HCT116 (cell line): ENCODE results near the gene DOCK11.

Experiments
- ATF3 ChIP-seq: IDR thresholded peaks from 2 replicates; pipeline ENCODE4 v1.6.1; 2012
- CBX3 ChIP-seq: IDR thresholded peaks from 2 replicates; pipeline ENCODE4 v1.6.1; 2012; ENCODE audit warnings: low read depth
- EGR1 ChIP-seq: IDR thresholded peaks from 2 replicates; pipeline ENCODE4 v1.6.1; 2012; ENCODE audit warnings: low read depth
- EZH2 ChIP-seq: fragments of 200-600 bp; sonication (generic); IDR thresholded peaks from 2 replicates; pipeline ENCODE4 v1.6.1; 2017; ENCODE audit warnings: antibody characterized with exemption, mixed run types
- EZH2phosphoT487 ChIP-seq: fragments of 200-600 bp; IDR thresholded peaks from 2 replicates; pipeline ENCODE4 v1.6.1; 2018; ENCODE audit warnings: antibody characterized with exemption, borderline replicate concordance
- POLR2A ChIP-seq: IDR thresholded peaks from 2 replicates; pipeline ENCODE4 v1.7.0; 2011; ENCODE audit warnings: borderline replicate concordance; ENCODE audit not compliant: insufficient read depth, insufficient read length; ENCODE audit errors: extremely low read depth
- POLR2AphosphoS5 ChIP-seq: IDR thresholded peaks from 2 replicates; pipeline ENCODE4 v1.6.1; 2011; ENCODE audit warnings: mild to moderate bottlenecking, low read depth, low read length, moderate library complexity
- RAD21 ChIP-seq: IDR thresholded peaks from 2 replicates; pipeline ENCODE4 v1.6.1; 2012; ENCODE audit warnings: low read depth, mild to moderate bottlenecking
- SP1 ChIP-seq: IDR thresholded peaks from 2 replicates; pipeline ENCODE4 v1.6.1; 2012; ENCODE audit warnings: low read depth
- SRF ChIP-seq: IDR thresholded peaks from 2 replicates; pipeline ENCODE4 v1.6.1; 2012; ENCODE audit warnings: low read depth
- YY1 ChIP-seq: IDR thresholded peaks from 2 replicates; pipeline ENCODE4 v1.6.1; 2011; ENCODE audit warnings: low read length, low read depth, moderate library complexity, mild to moderate bottlenecking; ENCODE audit not compliant: insufficient replicate concordance; ENCODE audit errors: extremely low read depth
- ZNF274 ChIP-seq: fragments of 200-500 bp; sonication (Bioruptor generic); IDR thresholded peaks from 2 replicates; pipeline ENCODE4 v1.6.1; 2014; ENCODE audit warnings: mild to moderate bottlenecking, low read depth, low read length, inconsistent platforms
- TF ChIP-seq, protein P1 (sequence below), 3 experiments: fragments of 200-600 bp in 1 of 3; sonication (generic) in 1 of 3; IDR thresholded peaks in 2 of 3; conservative IDR thresholded peaks in 1 of 3; 2 replicates each; pipeline ENCODE4 v1.5.1; 2012 to 2017; ENCODE audit warnings: low read depth in 2 of 3, low read length in 2 of 3, antibody characterized with exemption in 1 of 3, borderline replicate concordance in 1 of 3, control low read depth in 1 of 3, mild to moderate bottlenecking in 1 of 3, mixed read lengths in 1 of 3, mixed run types in 1 of 3, moderate library complexity in 1 of 3; ENCODE audit not compliant: insufficient read depth in 1 of 3

- TF ChIP-seq POLR2AphosphoS5 (no peak), RAD21 (no peak), YY1 (no peak), EGR1 (no peak), POLR2A (no peak), EZH2 (no peak), SP1 (no peak), ZNF274 (no peak), EZH2phosphoT487 (no peak), ATF3 (no peak), SRF (no peak), CBX3 (no peak)
- TF ChIP-seq, protein P1, sequence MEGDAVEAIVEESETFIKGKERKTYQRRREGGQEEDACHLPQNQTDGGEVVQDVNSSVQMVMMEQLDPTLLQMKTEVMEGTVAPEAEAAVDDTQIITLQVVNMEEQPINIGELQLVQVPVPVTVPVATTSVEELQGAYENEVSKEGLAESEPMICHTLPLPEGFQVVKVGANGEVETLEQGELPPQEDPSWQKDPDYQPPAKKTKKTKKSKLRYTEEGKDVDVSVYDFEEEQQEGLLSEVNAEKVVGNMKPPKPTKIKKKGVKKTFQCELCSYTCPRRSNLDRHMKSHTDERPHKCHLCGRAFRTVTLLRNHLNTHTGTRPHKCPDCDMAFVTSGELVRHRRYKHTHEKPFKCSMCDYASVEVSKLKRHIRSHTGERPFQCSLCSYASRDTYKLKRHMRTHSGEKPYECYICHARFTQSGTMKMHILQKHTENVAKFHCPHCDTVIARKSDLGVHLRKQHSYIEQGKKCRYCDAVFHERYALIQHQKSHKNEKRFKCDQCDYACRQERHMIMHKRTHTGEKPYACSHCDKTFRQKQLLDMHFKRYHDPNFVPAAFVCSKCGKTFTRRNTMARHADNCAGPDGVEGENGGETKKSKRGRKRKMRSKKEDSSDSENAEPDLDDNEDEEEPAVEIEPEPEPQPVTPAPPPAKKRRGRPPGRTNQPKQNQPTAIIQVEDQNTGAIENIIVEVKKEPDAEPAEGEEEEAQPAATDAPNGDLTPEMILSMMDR (IDR thresholded peaks at IDR 0.05 in 2 of 3, conservative IDR thresholded peaks at IDR 0.05 in 1 of 3; ENCODE audit: borderline replicate concordance in 1 of 3, insufficient read depth in 1 of 3, low read depth in 2 of 3, low read length in 2 of 3), result no peak
Measured at GRCh38 chrX:118523920-118524319, 28.3 kb downstream of the DOCK11 start.
